GM21786 (cell line): ENCODE measurements around the gene PPP2R5C.

Source experiments
- ATAC-seq: cut with Tn5 transposase; IDR thresholded peaks from one replicate; pipeline ENCODE4 v1.9.1; 2021; ENCODE audit not compliant: unreplicated experiment

PPP2R5C gene

GRCh38 chr14:101859958-101860357 lies 98.4 kb downstream of the PPP2R5C start:
- ATAC-seq: no peak

GRCh38 chr14:101861464-101861863 lies 100.0 kb downstream of the PPP2R5C start:
- ATAC-seq: no peak

GRCh38 chr14:101862177-101862576 lies 100.7 kb downstream of the PPP2R5C start:
- ATAC-seq: no peak

GRCh38 chr14:101862711-101863110 lies 101.2 kb downstream of the PPP2R5C start:
- no peak for ATAC-seq

GRCh38 chr14:101865288-101865687 lies 103.8 kb downstream of the PPP2R5C start:
- no peak for ATAC-seq

- no peak for ATAC-seq
Measured at GRCh38 chr14:101867854-101868253, 106.3 kb downstream of the PPP2R5C start.

GRCh38 chr14:101869217-101869616 lies 107.7 kb downstream of the PPP2R5C start:
- ATAC-seq: no peak

GRCh38 chr14:101870273-101870939 lies 108.9 kb downstream of the PPP2R5C start:
- no peak for ATAC-seq

GRCh38 chr14:101872346-101872745 lies 110.8 kb downstream of the PPP2R5C start:
- no peak for ATAC-seq

- no peak for ATAC-seq
Measured at GRCh38 chr14:101873076-101873825, 111.7 kb downstream of the PPP2R5C start.

- ATAC-seq: no peak
Measured at GRCh38 chr14:101873991-101874390, 112.5 kb downstream of the PPP2R5C start.

GRCh38 chr14:101875041-101875726 lies 113.7 kb downstream of the PPP2R5C start:
- ATAC-seq: no peak

GRCh38 chr14:101875727-101876554 lies 114.4 kb downstream of the PPP2R5C start:
- peak; percentile 25 for ATAC-seq

- ATAC-seq: peak; percentile 86
Measured at GRCh38 chr14:101876555-101876938, 115.0 kb downstream of the PPP2R5C start.

GRCh38 chr14:101877766-101878165 lies 116.3 kb downstream of the PPP2R5C start:
- no peak for ATAC-seq

GRCh38 chr14:101878211-101878821 lies 116.8 kb downstream of the PPP2R5C start:
- ATAC-seq: no peak

GRCh38 chr14:101878822-101879528 lies 117.5 kb downstream of the PPP2R5C start:
- ATAC-seq: no peak

GRCh38 chr14:101879529-101880336 lies 118.2 kb downstream of the PPP2R5C start:
- no peak for ATAC-seq

GRCh38 chr14:101881426-101881825 lies 119.9 kb downstream of the PPP2R5C start:
- ATAC-seq: no peak
